Neuronal stem cell (in vitro differentiated cells): ENCODE measurements around the gene CYBA.
A peak's percentile ranks its signal among the peaks of the same experiment; 100 is the strongest.

ENCODE experiments used
- DNase-seq: peaks from one replicate; pipeline ENCODE4 v3.0.0-alpha.2; 2013; ENCODE audit warnings: low spot score
- H2AFZ ChIP-seq: one replicate; pipeline ENCODE4 v1.6.1; 2013; ENCODE audit warnings: mild to moderate bottlenecking, low read length, inconsistent platforms
- H2AK5ac ChIP-seq: 2 replicates; pipeline ENCODE4 v1.6.1; 2013; ENCODE audit warnings: low read depth, mild to moderate bottlenecking, inconsistent platforms, low read length, moderate library complexity, mixed read lengths
- H2BK120ac ChIP-seq: 2 replicates; pipeline ENCODE4 v1.6.1; 2013; ENCODE audit warnings: low read depth, mild to moderate bottlenecking, inconsistent platforms, low read length, moderate library complexity, mixed read lengths
- H2BK12ac ChIP-seq: one replicate; pipeline ENCODE4 v1.6.1; 2013; ENCODE audit warnings: low read length, inconsistent platforms
- H2BK15ac ChIP-seq: 2 replicates; pipeline ENCODE4 v1.6.1; 2013; ENCODE audit warnings: mild to moderate bottlenecking, low read length, inconsistent platforms, mixed read lengths
- H2BK5ac ChIP-seq: one replicate; pipeline ENCODE4 v1.6.1; 2013; ENCODE audit warnings: inconsistent platforms, mild to moderate bottlenecking, low read length, moderate library complexity
- H3K14ac ChIP-seq: one replicate; pipeline ENCODE4 v1.6.1; 2013; ENCODE audit warnings: low read length, inconsistent platforms
- H3K18ac ChIP-seq: 2 replicates; pipeline ENCODE4 v1.6.1; 2013; ENCODE audit warnings: low read length, inconsistent platforms
- H3K23ac ChIP-seq: 2 replicates; pipeline ENCODE4 v1.6.1; 2013; ENCODE audit warnings: low read depth, mild to moderate bottlenecking, mixed read lengths, low read length, inconsistent platforms; ENCODE audit not compliant: poor library complexity
- H3K27ac ChIP-seq: replicated peaks from 3 replicates; pipeline ENCODE4 v1.5.1; 2013; ENCODE audit warnings: low read length, inconsistent platforms
- H3K27me3 ChIP-seq, 3 experiments: 2 replicates each; pipeline ENCODE4 v1.6.1; 2013; ENCODE audit warnings: low read length in 3 of 3, mild to moderate bottlenecking in 2 of 3, inconsistent platforms in 1 of 3, low read depth in 1 of 3, mixed read lengths in 1 of 3, moderate library complexity in 1 of 3; ENCODE audit not compliant: control insufficient read depth in 3 of 3, insufficient read depth in 3 of 3
- H3K36me3 ChIP-seq, 2 donors: replicated peaks in 1 of 2; 2 replicates each; pipeline ENCODE4 v1.6.1; 2013; ENCODE audit warnings: low read length in 2 of 2; ENCODE audit not compliant: control insufficient read depth in 2 of 2, insufficient read depth in 2 of 2
- H3K4ac ChIP-seq: 2 replicates; pipeline ENCODE4 v1.6.1; 2013; ENCODE audit warnings: inconsistent platforms, mild to moderate bottlenecking, low read length, moderate library complexity
- H3K4me1 ChIP-seq, 2 donors: 1 replicate in 1 of 2; 2 replicates in 1 of 2; pipeline ENCODE4 v1.6.1; 2013; ENCODE audit warnings: low read length in 2 of 2, low read depth in 1 of 2; ENCODE audit not compliant: control insufficient read depth in 2 of 2, insufficient read depth in 1 of 2
- H3K4me2 ChIP-seq: one replicate; pipeline ENCODE4 v1.6.1; 2013; ENCODE audit warnings: mild to moderate bottlenecking, low read length, inconsistent platforms; ENCODE audit not compliant: insufficient read depth, poor library complexity, severe bottlenecking
- H3K4me3 ChIP-seq, 2 donors: 2 replicates each; pipeline ENCODE4 v1.5.1; 2013; ENCODE audit warnings: low read length in 2 of 2, mild to moderate bottlenecking in 2 of 2, inconsistent platforms in 1 of 2, moderate library complexity in 1 of 2
- H3K79me1 ChIP-seq: one replicate; pipeline ENCODE4 v1.6.1; 2013; ENCODE audit warnings: low read depth, mild to moderate bottlenecking, inconsistent platforms, low read length, moderate library complexity
- H3K9ac ChIP-seq: one replicate; pipeline ENCODE4 v1.6.1; 2013; ENCODE audit warnings: mild to moderate bottlenecking, low read depth, low read length, inconsistent platforms; ENCODE audit not compliant: poor library complexity
- H3K9me3 ChIP-seq, 2 donors: replicated peaks in 1 of 2; 2 replicates each; pipeline versions ENCODE3 to v1.6.1; 2013; ENCODE audit warnings: low read length in 2 of 2, mild to moderate bottlenecking in 2 of 2, inconsistent platforms in 1 of 2, low read depth in 1 of 2, mixed read lengths in 1 of 2, moderate library complexity in 1 of 2; ENCODE audit not compliant: control insufficient read depth in 2 of 2, insufficient read depth in 1 of 2
- H4K8ac ChIP-seq: one replicate; pipeline ENCODE4 v1.6.1; 2013; ENCODE audit warnings: low read depth, mild to moderate bottlenecking, inconsistent platforms, low read length, moderate library complexity
- H4K91ac ChIP-seq: one replicate; pipeline ENCODE4 v1.6.1; 2013; ENCODE audit warnings: low read length, low read depth, mild to moderate bottlenecking, inconsistent platforms; ENCODE audit not compliant: poor library complexity
- WGBS, 2 donors: extraction: QIAGEN DNeasy Blood & Tissue Kit; methylation state at CpG; one replicate each; pipeline ENCODE4 v1.1.7; 2013; ENCODE audit warnings: missing lambda C conversion rate in 2 of 2, mixed read lengths in 1 of 2; ENCODE audit not compliant: insufficient read length in 2 of 2, insufficient replicate concordance in 1 of 2; ENCODE audit errors: extremely low coverage in 2 of 2; 5-methylcytosine and 5-hydroxymethylcytosine counted together

The CYBA gene

GRCh38 chr16:88678224-88678979, 27.5 kb upstream of the CYBA start:
- no peak overlapping the region for H3K23ac ChIP-seq
- no peak overlapping the region for H3K4me2 ChIP-seq
- H2BK5ac ChIP-seq, result no peak overlapping the region
- no peak overlapping the region for H4K91ac ChIP-seq
- H3K4ac ChIP-seq, result no peak overlapping the region
- H2AK5ac ChIP-seq, result peak overlapping the region; percentile 8
- no peak overlapping the region for H3K9ac ChIP-seq
- DNase-seq, result no peak
- no peaks in the 10 kb centered on the region for H3K27me3 ChIP-seq
- peak overlapping the region; percentile 72 for H3K18ac ChIP-seq
- no peaks in the 10 kb centered on the region for H3K36me3 ChIP-seq
- H2BK120ac ChIP-seq, result no peak overlapping the region
- no peak overlapping the region for H3K4me3 ChIP-seq
- H2BK12ac ChIP-seq, result no peak overlapping the region
- no peak overlapping the region for H3K14ac ChIP-seq
- WGBS, 2 donors, result no CpG with 5 or more reads among the region's 32 CpGs
- H4K8ac ChIP-seq, result no peak overlapping the region
- H3K4me1 ChIP-seq, result peaks cover 4% of the 10 kb centered on the region in 2 donors
- H3K79me1 ChIP-seq, result no peaks in the 10 kb centered on the region
- H2BK15ac ChIP-seq, result no peak overlapping the region
- no peaks in the 10 kb centered on the region for H3K9me3 ChIP-seq
- H3K27ac ChIP-seq, result no peak overlapping the region
- H2AFZ ChIP-seq, result no peak overlapping the region

- H3K4me2 ChIP-seq, result no peak overlapping the region
- WGBS, 2 donors, result no CpG with 5 or more reads among the region's 13 CpGs
- H2BK12ac ChIP-seq, result no peak overlapping the region
- H3K4ac ChIP-seq, result no peak overlapping the region
- no peak overlapping the region for H2BK120ac ChIP-seq
- H2BK15ac ChIP-seq, result no peak overlapping the region
- H2AFZ ChIP-seq, result no peak overlapping the region
- H2AK5ac ChIP-seq, result peak overlapping the region; percentile 8
- peak overlapping the region; percentile 78 for H2BK5ac ChIP-seq
- no peak overlapping the region for H4K8ac ChIP-seq
- no peaks in the 10 kb centered on the region for H3K36me3 ChIP-seq
- no peak overlapping the region for H3K9ac ChIP-seq
- no peak overlapping the region for H3K27ac ChIP-seq
- no peak overlapping the region for H3K14ac ChIP-seq
- no peaks in the 10 kb centered on the region for H3K27me3 ChIP-seq
- H3K9me3 ChIP-seq, result no peaks in the 10 kb centered on the region
- DNase-seq, result no peak
- H3K4me3 ChIP-seq, result no peak overlapping the region
- no peak overlapping the region for H3K23ac ChIP-seq
- no peak overlapping the region for H4K91ac ChIP-seq
- H3K79me1 ChIP-seq, result no peaks in the 10 kb centered on the region
- peaks cover 4% of the 10 kb centered on the region in 2 donors for H3K4me1 ChIP-seq
- H3K18ac ChIP-seq, result no peak overlapping the region
These were observed 26.9 kb upstream of the CYBA start for GRCh38 chr16:88677721-88678120.

GRCh38 chr16:88676502-88677242, 25.8 kb upstream of the CYBA start:
- no peak for DNase-seq
- peaks cover 3 to 6% of the 10 kb centered on the region in 2 donors for H3K4me1 ChIP-seq
- peak overlapping the region; percentile 23 for H3K4ac ChIP-seq
- no peak overlapping the region for H2BK5ac ChIP-seq
- peaks cover 3% of the 10 kb centered on the region for H3K79me1 ChIP-seq
- no peak overlapping the region for H2BK12ac ChIP-seq
- H3K18ac ChIP-seq, result peak overlapping the region; percentile 38
- no peak overlapping the region for H2BK120ac ChIP-seq
- H3K23ac ChIP-seq, result peak overlapping the region; percentile 55
- no peak overlapping the region for H3K4me3 ChIP-seq
- no peak overlapping the region for H3K4me2 ChIP-seq
- no peak overlapping the region for H3K27ac ChIP-seq
- H3K9me3 ChIP-seq, result no peaks in the 10 kb centered on the region
- peak overlapping the region; percentile 43 for H4K8ac ChIP-seq
- H3K27me3 ChIP-seq, result no peaks in the 10 kb centered on the region
- no peak overlapping the region for H2AFZ ChIP-seq
- no peak overlapping the region for H3K14ac ChIP-seq
- H2BK15ac ChIP-seq, result peak overlapping the region; percentile 17
- H2AK5ac ChIP-seq, result peak overlapping the region; percentile 63
- no CpG with 5 or more reads among the region's 22 CpGs for WGBS, 2 donors
- no peak overlapping the region for H4K91ac ChIP-seq
- H3K36me3 ChIP-seq, result no peaks in the 10 kb centered on the region
- no peak overlapping the region for H3K9ac ChIP-seq

- no CpG with 5 or more reads among the region's 19 CpGs for WGBS, 2 donors
- H3K79me1 ChIP-seq, result peaks cover 3% of the 10 kb centered on the region
- H3K4me1 ChIP-seq, result peaks cover 0 to 2% of the 10 kb centered on the region in 2 donors
- H3K4ac ChIP-seq, result no peak overlapping the region
- no peak overlapping the region for H3K14ac ChIP-seq
- no peak overlapping the region for H3K27ac ChIP-seq
- no peak overlapping the region for H4K8ac ChIP-seq
- no peaks in the 10 kb centered on the region for H3K36me3 ChIP-seq
- H2AFZ ChIP-seq, result no peak overlapping the region
- no peak overlapping the region for H4K91ac ChIP-seq
- H3K4me2 ChIP-seq, result no peak overlapping the region
- peak overlapping the region; percentile 48 for H2BK5ac ChIP-seq
- H2BK120ac ChIP-seq, result no peak overlapping the region
- H3K9me3 ChIP-seq, result no peaks in the 10 kb centered on the region
- H3K4me3 ChIP-seq, result no peak overlapping the region
- no peak overlapping the region for H3K18ac ChIP-seq
- no peak overlapping the region for H2BK12ac ChIP-seq
- no peak overlapping the region for H2AK5ac ChIP-seq
- no peak overlapping the region for H2BK15ac ChIP-seq
- no peak overlapping the region for H3K23ac ChIP-seq
- no peak overlapping the region for H3K9ac ChIP-seq
- no peaks in the 10 kb centered on the region for H3K27me3 ChIP-seq
- no peak for DNase-seq
These were observed 23.0 kb upstream of the CYBA start for GRCh38 chr16:88673716-88674379.
